Measurements from ENCODE around the gene BRIP1.

DNA sequence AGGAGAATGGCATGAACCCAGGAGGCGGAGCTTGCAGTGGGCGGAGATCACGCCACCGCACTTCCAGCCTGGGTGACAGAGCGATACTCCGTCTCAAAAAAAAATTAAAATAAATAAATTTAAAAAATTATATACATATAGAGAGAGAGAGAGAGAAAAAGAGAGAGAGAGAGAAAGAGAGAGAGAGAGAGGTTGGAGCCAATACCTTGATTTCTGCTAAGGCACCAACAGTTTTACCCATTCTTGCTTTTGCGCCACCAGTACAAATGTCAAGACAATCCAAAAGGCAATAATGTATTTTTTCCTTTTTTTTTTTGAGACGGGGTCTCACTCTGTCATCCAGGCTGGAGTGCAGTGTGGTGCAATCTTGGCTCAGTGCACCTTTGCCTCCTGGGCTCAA is 17.2 kb downstream of the BRIP1 start:
- TF ChIP-seq FOXM1 (IDR thresholded peaks at IDR 0.05; ENCODE audit: borderline replicate concordance, low read depth) (no peak), EP300 (IDR thresholded peaks at IDR 0.05; ENCODE audit: borderline replicate concordance) (no peak), CREB1 (IDR thresholded peaks at IDR 0.05; ENCODE audit: low read depth) (no peak)
- TF ChIP-seq, protein P1, sequence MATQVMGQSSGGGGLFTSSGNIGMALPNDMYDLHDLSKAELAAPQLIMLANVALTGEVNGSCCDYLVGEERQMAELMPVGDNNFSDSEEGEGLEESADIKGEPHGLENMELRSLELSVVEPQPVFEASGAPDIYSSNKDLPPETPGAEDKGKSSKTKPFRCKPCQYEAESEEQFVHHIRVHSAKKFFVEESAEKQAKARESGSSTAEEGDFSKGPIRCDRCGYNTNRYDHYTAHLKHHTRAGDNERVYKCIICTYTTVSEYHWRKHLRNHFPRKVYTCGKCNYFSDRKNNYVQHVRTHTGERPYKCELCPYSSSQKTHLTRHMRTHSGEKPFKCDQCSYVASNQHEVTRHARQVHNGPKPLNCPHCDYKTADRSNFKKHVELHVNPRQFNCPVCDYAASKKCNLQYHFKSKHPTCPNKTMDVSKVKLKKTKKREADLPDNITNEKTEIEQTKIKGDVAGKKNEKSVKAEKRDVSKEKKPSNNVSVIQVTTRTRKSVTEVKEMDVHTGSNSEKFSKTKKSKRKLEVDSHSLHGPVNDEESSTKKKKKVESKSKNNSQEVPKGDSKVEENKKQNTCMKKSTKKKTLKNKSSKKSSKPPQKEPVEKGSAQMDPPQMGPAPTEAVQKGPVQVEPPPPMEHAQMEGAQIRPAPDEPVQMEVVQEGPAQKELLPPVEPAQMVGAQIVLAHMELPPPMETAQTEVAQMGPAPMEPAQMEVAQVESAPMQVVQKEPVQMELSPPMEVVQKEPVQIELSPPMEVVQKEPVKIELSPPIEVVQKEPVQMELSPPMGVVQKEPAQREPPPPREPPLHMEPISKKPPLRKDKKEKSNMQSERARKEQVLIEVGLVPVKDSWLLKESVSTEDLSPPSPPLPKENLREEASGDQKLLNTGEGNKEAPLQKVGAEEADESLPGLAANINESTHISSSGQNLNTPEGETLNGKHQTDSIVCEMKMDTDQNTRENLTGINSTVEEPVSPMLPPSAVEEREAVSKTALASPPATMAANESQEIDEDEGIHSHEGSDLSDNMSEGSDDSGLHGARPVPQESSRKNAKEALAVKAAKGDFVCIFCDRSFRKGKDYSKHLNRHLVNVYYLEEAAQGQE (IDR thresholded peaks at IDR 0.05; ENCODE audit: low read depth): no peak
- TF ChIP-seq, protein P2, sequence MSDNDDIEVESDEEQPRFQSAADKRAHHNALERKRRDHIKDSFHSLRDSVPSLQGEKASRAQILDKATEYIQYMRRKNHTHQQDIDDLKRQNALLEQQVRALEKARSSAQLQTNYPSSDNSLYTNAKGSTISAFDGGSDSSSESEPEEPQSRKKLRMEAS (IDR thresholded peaks at IDR 0.05): no peak
